Daoy (cell line): Measurements from ENCODE around the gene APBB1. TPM values are rescaled to one million over a fixed set of nuclear protein-coding genes. Genes with fewer than 3 reads are reported as not detected.

Source experiments
- DNase-seq: peaks from one replicate; pipeline ENCODE4 v3.0.0-alpha.2; 2015; ENCODE audit warnings: low read depth
- total RNA-seq: library from RNA; depleted of rRNA; stranded (reverse); fragments of >200 nt; shearing (Covaris generic); gene quantifications from 2 replicates; pipeline ENCODE4 v1.2.3, GENCODE V29; 2014; rRNA removed

The APBB1 gene
- 6.2 and 6.7 TPM in 2 replicates for total RNA-seq

- peak; percentile 69 for DNase-seq
These were observed at the start of gene APBB1 for GRCh38 chr11:6419009-6419631. TSS of gene APBB1 (minus strand) at chr11:6419094. CDS start at chr11:6411347, 7,747 bp downstream.

- DNase-seq = no peak
These were observed 40.2 kb upstream of the APBB1 start for GRCh38 chr11:6459099-6459450.

- DNase-seq = no peak
These were observed 39.6 kb upstream of the APBB1 start for GRCh38 chr11:6458352-6459098.

- DNase-seq = no peak
These were observed 38.9 kb upstream of the APBB1 start for GRCh38 chr11:6457581-6458320.

- DNase-seq = no peak
These were observed 37.6 kb upstream of the APBB1 start for GRCh38 chr11:6456361-6457073.

GRCh38 chr11:6455070-6455469 is 36.2 kb upstream of the APBB1 start:
- DNase-seq = no peak

- no peak for DNase-seq
These were observed 34.3 kb upstream of the APBB1 start for GRCh38 chr11:6453152-6453551.

- no peak for DNase-seq
These were observed 33.3 kb upstream of the APBB1 start for GRCh38 chr11:6452219-6452618.

GRCh38 chr11:6448574-6448973 is 29.7 kb upstream of the APBB1 start:
- no peak for DNase-seq

GRCh38 chr11:6443269-6444003 is 24.5 kb upstream of the APBB1 start:
- DNase-seq = peak; percentile 42

- no peak for DNase-seq
These were observed 23.5 kb upstream of the APBB1 start for GRCh38 chr11:6442441-6442840.

- DNase-seq = no peak
These were observed 22.0 kb upstream of the APBB1 start, which contains the start of gene HPX for GRCh38 chr11:6440906-6441358. TSS of gene HPX (minus strand) at chr11:6440987. CDS start at chr11:6440963, 24 bp downstream.

GRCh38 chr11:6438979-6439571 is 20.2 kb upstream of the APBB1 start:
- peak; percentile 47 for DNase-seq

- DNase-seq = no peak
These were observed 19.1 kb upstream of the APBB1 start for GRCh38 chr11:6437993-6438392.

GRCh38 chr11:6437423-6437822 is 18.5 kb upstream of the APBB1 start:
- DNase-seq = no peak

- no peak for DNase-seq
These were observed 15.2 kb upstream of the APBB1 start for GRCh38 chr11:6433998-6434660.

- DNase-seq = peak; percentile 79
These were observed 13.0 kb upstream of the APBB1 start for GRCh38 chr11:6431861-6432260.

- DNase-seq = no peak
These were observed 8.6 kb upstream of the APBB1 start for GRCh38 chr11:6427516-6427915.

GRCh38 chr11:6420677-6421076 is 1.8 kb upstream of the APBB1 start:
- DNase-seq = no peak

GRCh38 chr11:6418557-6419008 is 311 bp downstream of the APBB1 start:
- no peak for DNase-seq
